HG03460 (cell line): Measurements from ENCODE around the gene MPHOSPH8.
"Not testable (repeated sequence)": the region's sequence is repeated elsewhere in the genome, so short reads cannot be mapped to it uniquely, and the experiment has no call there.

Experiments
- ATAC-seq: cut with Tn5 transposase; IDR thresholded peaks from one replicate; pipeline ENCODE4 v1.9.1; 2021; ENCODE audit not compliant: unreplicated experiment

Gene MPHOSPH8

GRCh38 chr13:19681517-19681916 is 48.1 kb downstream of the MPHOSPH8 start:
- ATAC-seq = no peak

- no peak for ATAC-seq
Observed at GRCh38 chr13:19685034-19685433, 51.6 kb downstream of the MPHOSPH8 start.

- no peak for ATAC-seq
Observed at GRCh38 chr13:19685437-19685836, 52.0 kb downstream of the MPHOSPH8 start.

- not testable (repeated sequence) for ATAC-seq
Observed at GRCh38 chr13:19691447-19691846, 58.0 kb downstream of the MPHOSPH8 start.

- no peak for ATAC-seq
Observed at GRCh38 chr13:19695428-19695827, 62.0 kb downstream of the MPHOSPH8 start.

GRCh38 chr13:19695829-19696228 is 62.4 kb downstream of the MPHOSPH8 start:
- ATAC-seq = no peak

- not testable (repeated sequence) for ATAC-seq
Observed at GRCh38 chr13:19700963-19701362, 67.5 kb downstream of the MPHOSPH8 start.

- ATAC-seq = not testable (repeated sequence)
Observed at GRCh38 chr13:19701619-19702018, 68.2 kb downstream of the MPHOSPH8 start.

GRCh38 chr13:19704256-19704655 is 70.8 kb downstream of the MPHOSPH8 start:
- not testable (repeated sequence) for ATAC-seq

GRCh38 chr13:19709039-19709438 is 75.6 kb downstream of the MPHOSPH8 start:
- ATAC-seq = not testable (repeated sequence)

- ATAC-seq = not testable (repeated sequence)
Observed at GRCh38 chr13:19709782-19710181, 76.3 kb downstream of the MPHOSPH8 start.

GRCh38 chr13:19713186-19713965 is 79.9 kb downstream of the MPHOSPH8 start:
- ATAC-seq = no peak

GRCh38 chr13:19720039-19720438 is 86.6 kb downstream of the MPHOSPH8 start:
- ATAC-seq = no peak
